ENCODE data around the gene GRIN3A.
"Not testable (repeated sequence)": the region's sequence is repeated elsewhere in the genome, so short reads cannot be mapped to it uniquely, and the experiment has no call there.

Gene GRIN3A

DNA sequence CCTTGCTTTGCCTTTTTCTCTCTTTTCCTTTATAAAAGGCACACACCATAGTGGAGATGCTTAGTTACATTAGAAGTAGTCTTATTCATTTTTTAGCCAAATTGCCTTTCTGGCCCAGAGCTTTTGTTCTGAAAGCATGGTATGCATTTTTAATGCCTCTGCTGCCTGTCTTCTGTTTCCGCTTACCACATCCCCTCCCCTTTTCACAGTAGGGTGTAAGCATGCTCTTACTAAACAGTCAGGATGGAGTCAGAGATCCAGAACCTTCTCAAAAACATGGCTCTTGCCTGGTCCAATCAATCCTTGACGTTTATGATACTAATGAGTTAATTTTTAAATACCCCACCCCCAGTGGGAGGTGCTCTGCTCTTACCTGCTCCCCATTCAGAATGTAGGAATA lies 166.1 kb downstream of the GRIN3A start:
- DNase-seq = no peak

DNA sequence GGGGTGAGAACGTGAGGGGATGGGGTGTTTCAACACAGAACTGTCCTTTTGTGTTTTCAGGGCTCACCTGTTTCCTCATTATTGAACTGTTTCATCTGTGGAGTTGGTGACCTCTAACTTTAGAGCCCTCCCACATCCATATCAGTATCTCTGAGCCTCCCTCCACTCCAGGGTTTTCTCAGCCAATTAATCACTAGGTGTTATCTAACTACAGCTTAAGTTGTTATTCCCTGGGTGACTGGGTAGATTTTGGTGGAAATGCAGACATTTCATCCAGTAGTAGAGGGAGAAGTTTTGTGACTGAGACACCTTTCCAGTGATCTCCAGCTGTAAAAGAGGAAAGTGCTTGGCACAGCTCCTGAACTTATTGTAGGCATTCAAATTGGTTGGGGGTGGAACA lies 167.3 kb downstream of the GRIN3A start:
- no peak for DNase-seq

DNA sequence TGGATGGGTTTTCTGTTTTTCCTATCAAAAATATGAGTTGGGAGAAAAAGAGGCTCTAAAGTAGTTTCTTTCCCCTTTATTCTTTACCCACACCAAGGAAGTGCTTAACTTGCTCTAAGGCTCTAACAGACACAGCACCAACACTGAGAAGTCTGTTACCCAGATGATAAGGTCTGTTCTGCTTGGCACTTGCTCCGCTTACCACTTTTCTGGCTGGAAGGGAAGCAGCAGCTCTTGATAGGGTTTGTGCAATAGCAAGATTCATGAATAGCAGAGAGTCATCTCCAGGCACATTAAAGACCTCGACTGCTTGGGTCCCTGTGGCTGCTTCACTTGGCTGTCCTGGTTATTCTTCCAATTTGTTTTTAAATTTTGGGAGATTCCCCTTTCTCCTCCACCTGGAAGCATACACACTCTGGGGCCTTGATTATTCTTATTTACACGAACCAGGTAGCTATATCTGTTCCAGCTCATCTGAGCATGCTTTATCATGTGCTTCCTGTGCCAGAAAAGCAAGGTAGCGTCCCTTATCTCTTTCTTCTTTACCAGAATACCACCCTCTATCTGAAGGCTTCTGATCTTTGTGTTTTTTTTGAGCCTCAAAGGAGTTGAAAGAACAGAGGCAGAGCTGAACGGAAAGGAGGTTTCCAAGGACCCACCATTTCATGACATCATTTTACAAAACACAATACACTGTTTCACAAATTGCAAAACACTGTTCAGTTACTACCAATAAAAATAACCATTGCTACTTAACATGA lies 168.5 kb downstream of the GRIN3A start:
- no peak for DNase-seq

DNA sequence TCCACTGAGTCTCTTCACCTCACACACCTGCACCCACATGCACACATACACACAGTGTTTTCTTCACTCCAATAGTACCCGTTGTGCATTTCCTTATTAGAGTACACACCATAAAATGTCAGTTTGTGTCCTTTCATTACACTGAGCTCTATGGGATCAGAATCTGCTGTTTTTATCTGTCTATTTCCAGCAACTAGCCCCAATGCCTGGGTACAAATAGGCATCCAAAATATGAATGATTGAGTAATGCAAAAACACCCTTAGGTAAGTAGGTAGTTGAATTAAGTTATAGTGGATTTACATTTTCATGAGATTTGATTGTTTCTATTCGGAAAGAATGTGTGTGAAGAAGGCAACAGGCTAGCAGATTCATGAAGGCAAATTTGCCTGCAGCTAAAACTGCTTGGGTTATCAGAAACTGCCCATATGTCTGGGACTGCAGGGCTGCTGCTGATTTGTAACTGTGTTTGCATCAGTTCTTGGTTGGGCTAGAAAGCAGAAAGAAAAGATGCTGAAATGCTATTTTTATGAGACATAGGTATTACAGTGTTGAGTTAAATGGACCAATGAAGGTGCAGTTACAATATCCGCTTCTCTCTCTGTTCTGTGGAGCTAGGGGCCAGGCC lies 170.6 kb downstream of the GRIN3A start:
- no peak for DNase-seq

DNA sequence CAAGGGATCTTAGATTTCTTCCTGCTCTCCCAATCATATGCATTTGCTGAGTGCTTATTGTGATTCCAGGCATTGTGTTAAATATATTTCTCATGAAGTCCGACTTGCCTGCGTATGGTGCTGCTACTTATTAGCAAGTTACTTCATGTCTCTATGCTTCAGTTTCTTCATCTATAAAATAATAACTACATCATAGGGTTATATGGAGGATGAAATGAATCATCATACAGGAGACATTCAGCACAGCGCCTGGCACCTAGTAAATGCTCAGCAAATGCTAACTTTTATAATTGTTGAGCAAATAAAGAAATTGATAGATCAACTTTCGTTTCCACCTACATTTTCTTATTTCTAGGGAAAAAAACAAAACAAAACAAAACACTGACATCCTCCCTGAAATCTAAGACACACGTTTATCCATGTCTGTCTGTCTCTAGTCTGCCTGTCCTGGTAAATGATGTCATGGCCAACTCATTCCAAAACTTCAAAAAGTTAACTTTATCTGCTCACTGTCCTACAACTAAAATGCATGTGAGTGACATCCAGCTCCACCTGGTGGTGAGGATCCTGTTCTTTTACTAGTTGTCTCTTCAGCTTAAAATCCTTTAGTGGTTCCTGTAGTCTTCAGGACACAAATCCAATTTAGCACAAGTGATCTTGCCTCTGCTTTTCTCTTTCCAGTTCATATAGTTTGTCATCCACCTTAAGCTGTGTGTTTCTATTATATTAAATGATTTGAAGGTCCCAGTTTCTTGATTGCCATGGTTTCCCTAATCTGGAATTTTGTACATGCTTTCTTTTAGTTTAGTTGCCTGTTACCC lies 171.3 kb downstream of the GRIN3A start:
- DNase-seq = no peak

DNA sequence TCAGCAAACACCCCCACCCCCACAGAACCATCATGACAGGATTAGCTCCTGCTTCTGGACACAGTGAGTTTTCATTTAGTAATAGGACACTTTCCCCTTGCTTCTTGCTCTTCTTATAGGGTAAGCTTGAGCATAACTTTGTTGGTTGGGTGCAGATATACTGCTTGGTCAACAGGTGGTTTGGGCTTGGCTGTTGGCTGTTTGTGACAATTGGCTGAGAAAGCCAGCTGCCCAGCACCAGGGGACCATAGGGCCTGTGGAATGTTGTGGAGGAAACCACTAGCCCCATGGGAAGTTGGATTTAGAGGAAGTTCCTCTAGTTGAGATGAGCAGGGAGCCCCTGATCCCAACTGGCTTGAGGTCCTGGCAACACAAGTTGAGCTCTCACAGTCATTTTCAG lies 174.2 kb downstream of the GRIN3A start:
- no peak for DNase-seq

DNA sequence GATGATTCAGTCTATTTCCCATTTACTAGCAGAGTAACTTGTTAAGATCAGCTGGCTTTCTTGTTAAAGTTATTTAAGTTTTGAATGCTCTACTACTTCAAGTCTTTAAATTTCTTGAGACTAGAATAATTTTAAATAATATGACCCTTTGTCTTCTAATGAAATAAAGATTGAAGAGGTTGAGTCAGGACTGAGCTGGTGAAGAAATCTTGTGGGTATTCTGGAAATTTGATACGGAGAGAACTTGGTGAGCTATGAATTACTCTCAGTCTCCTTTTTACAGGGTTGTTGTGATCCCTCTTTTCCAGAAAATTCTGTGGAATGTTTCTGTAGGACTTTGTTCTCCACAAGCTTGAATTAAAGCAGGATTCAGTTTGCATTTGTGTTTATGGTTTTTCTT lies 175.5 kb downstream of the GRIN3A start:
- no peak for DNase-seq

DNA sequence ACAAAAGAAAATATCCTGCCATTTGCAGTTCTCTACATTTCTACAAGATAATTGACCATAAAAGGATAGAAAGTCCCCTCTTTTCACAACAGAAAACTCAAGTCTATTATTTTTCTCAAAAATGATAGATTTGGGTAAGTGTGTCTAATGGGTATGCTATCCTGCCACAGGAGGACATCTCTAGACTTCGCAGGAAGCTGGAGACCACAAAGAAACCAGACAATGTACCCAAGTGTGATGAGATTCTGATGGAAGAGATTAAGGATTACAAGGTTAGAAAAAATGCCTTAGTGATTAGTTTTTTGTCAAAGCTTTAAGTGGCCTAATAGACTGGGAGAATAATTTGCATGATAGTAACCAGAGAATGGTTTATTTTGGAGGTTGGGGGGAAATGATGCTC lies 176.7 kb downstream of the GRIN3A start:
- no peak for DNase-seq

DNA sequence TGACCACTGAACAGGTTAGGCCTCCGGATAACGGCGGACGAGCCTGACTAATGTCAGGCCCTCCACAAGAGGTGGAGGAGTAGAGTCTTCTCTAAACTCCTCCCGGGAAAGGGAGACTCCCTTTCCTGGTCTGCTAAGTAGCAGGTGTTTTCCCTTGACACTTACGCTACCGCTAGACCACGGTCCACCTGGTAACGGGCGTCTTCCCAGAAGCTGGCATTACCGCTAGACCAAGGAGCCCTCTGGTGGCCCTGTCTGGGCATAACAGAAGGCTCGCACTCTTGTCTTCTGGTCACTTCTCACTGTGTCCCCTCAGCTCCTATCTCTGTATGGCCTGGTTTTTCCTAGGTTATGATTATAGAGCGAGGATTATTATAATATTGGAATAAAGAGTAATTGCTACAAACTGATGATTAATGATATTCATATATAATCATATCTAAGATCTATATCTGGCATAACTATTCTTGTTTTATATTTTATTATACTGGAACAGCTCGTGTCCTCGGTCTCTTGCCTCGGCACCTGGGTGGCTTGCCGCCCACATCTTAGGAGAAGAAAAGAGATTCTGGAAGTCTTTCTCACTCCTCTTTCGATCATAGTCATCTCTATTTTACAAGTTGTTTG lies 188.9 kb downstream of the GRIN3A start:
- DNase-seq = not testable (repeated sequence)

DNA sequence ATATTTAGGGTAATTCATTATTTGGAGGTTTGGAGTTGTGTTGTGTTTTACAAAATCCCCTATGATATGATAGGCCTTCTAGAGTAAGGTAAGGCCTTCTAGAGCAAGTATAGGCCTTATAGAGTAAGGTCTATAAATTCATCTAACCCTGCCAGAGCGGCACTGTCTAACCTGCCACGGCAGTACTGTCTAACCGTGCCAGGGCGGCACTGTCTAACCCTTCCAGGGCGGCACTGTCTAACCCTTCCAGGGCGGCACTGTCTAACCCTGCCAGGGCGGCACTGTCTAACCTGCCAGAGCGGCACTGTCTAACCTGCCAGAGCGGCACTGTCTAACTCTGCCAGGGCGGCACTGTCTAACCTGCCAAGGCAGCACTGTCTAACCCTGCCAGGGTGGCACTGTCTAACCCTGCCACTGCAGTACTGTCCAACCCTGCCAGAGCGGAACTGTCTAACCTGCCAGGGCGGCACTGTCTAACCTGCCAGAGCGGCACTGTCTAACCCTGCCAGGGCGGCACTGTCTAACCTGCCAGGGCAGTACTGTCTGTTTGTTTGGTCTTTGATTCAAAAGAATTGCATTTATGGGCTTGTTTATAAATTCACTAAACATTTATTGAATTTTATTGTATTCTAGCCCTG lies 195.2 kb downstream of the GRIN3A start:
- no peak for DNase-seq

DNA sequence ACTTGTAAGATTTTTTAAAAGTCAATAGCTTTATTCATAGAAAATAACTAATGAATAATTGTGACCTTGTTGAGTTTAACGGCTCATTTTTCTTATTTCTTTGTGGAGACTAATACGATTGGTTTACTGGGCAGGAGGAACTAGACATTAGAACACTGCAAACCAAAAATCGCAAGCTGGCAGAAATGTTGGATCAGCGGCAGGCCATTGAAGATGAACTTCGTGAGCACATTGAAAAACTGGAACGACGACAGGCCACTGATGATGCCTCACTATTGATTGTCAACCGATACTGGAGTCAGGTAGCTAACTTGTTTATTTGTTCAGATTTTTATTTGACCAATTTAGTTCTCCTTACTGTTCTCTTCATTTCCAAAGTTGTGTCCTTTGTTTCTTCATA lies 198.4 kb downstream of the GRIN3A start:
- DNase-seq = no peak

DNA sequence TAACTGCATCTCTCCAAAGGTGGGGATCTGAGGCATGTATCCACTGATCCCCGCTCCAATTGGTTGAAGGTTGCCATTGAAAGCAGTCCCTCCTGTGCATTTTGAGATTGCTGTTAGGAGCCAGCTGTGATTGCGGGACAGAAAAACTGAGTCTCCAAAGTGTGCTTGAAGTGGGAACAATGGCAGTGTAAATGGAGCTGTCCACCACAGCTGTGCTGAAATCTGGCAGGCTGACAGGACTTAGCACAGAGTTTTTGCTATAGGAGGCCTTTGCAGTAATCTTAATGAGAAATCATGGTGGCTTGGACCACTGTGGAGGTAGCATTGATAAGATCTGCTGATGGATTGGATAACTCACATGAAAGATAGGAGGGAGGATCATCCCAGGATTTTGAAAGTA lies 201.5 kb downstream of the GRIN3A start:
- no peak for DNase-seq

DNA sequence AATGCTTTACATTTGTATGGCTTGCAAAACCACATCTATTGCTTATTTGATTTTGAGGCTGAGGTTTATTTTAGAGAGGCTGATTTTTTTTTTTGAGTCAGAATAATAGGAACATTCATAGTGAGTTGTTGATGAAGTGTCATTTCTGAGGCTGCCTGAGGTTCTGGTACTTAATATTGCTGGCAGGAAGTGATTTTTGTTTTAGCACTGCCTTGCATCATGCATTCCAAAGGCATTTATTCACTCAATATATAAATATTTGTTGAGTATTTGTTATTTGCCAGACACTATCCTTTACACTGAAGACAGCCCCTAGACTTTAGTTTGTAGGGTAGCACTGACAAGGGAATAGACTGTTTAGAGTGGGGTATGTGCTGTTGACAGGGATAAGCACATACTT lies 202.1 kb downstream of the GRIN3A start:
- no peak for DNase-seq

DNA sequence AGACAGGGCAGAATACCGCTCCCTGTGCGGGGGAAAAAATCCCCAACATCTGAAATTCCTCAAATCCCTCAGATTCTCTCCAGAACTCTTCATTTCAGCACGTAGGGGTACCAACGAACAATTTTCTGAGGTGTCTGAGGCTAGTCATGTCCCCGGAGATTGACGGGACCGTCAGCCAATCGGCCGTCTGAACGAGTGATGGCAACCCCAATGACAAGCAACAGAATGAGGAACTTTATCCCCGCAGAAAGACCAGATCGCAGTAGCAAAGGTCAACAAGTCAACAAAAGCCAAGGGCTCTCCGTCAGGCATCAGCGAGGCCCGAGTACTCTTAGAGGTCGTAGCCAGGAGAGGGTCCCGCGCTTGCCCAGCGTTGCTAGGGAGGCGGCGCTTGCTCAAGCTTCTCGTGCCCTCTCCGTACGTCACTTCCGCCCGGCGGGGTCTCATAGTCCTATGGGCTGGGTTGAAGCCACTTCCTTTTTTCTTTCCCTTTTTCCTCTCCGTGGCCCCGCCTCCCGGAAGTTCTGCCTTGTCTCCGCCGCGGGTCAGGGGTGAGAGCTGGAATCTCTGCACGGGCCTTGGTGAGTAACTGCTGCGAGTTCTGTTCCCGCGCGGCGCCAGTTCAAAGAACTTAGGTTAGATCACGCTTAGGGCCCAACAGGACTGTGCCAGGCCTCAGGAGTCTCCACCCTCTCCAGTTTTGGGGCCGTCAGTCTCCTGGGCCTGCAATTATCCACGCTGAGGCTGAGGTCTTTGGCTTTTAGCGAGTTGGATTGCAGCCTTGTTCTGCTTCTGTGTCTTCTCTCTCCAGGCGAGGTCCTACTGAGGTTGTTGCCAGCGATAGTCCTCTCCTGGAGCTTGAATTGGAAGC lies 204.9 kb downstream of the GRIN3A start, which contains the start of gene RNF20:
Gene RNF20 (plus strand): TSS at position 520 of the 871 bp plus-strand sequence. CDS start 1,571 bp downstream, outside the sequence.
- peak; percentile 99 for DNase-seq

DNA sequence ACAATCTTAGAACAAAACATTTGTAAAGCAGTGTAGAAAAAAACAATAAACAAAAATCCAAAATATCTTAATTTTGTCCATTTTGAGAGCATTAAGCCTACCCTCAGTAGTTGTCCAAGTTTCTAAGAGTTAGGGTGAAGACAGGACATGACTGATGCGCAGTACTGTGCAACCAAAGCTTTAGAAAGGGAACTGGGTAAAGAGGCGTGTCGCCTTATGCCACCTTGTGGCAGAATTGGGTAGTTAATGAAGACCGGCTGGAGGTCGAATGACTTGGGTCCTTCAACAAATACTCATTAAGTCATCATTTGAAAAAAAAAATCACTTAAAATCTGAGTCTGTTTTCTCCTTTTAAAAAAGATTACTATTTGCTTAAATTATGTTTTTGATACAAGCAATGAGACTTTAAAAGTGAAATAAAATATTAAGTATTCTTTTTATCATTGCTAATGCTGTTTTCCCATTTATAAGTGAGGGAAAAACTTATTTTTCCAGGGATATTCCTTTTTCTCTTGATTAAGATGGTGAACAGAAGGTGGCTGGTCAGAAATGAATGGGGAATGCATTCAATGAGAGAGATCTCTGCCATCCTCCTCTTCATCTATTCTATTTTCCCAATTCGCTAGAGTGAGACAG lies 208.3 kb downstream of the GRIN3A start:
- DNase-seq = peak; percentile 48

DNA sequence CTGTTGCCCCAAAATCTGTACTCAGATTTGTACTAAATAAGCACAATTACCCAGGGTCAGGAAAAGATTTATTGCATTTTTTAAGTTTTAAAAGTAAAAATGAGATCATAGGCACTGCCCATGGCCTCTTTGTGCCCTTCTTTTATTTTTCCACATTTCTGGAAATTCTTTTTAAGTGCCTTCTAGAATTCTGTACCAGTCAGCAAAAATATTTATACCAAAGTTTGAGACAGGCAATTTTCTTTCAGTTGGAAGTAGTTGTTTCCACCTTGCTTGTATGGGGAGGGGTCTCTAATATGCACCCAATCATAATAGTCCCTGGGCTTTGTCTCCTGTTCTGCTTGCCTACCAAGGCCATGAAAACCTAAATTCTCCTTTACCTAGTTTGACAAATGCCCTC lies 210.4 kb downstream of the GRIN3A start:
- no peak for DNase-seq

DNA sequence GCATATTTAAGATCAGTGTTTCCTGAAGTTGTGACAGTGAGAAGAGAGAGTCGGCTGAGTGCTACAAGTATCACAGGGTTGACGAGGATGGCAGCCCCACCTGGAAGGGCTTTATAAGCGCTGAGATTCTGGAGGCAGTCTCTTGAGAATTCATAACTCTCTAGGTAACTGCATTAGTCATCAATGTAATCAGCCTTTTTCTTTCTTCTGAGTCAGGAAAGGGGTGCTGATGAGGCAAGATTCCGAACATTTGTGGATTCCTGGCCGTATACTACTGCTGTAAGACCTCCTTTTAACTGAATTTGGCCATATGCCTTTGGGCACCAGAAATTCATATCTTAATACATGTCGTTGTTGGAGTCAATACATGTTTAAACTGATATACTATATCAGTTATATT lies 211.4 kb downstream of the GRIN3A start:
- no peak for DNase-seq

DNA sequence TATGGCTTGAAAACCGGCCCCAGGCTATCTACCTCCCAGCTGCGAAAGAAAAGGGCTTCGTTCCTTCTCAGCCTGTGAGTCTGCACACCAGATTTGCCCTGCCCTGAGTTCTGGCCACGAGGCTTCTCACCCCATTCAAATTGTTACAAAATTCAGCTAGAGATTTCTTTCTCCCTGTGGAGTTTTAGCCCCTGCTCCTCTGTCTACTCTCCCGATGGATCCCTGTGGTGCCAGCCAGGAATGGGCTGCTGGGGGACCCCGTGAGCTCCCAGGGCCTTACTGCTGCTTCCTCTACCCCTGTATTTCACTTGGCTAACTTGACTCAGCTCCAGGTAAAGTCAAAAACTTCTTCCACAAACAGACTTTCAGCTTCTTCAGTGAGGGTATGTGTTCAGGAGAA lies 214.1 kb downstream of the GRIN3A start:
- no peak for DNase-seq

Data from stimulated activated CD4-positive, alpha-beta T cell treated with anti-CD3 and anti-CD28 coated beads, Interleukin-12 subunit alpha, Interleukin-12 subunit beta, amount 100 ng/mL, for 4 hours (primary cell).